HG03095 (cell line): Measurements from ENCODE around the gene NMT2.
A peak's percentile ranks its signal among the peaks of the same experiment; 100 is the strongest.

Source experiments
- ATAC-seq: cut with Tn5 transposase; IDR thresholded peaks from one replicate; pipeline ENCODE4 v1.9.1; 2021; ENCODE audit warnings: moderate library complexity; ENCODE audit not compliant: unreplicated experiment

The NMT2 gene

DNA sequence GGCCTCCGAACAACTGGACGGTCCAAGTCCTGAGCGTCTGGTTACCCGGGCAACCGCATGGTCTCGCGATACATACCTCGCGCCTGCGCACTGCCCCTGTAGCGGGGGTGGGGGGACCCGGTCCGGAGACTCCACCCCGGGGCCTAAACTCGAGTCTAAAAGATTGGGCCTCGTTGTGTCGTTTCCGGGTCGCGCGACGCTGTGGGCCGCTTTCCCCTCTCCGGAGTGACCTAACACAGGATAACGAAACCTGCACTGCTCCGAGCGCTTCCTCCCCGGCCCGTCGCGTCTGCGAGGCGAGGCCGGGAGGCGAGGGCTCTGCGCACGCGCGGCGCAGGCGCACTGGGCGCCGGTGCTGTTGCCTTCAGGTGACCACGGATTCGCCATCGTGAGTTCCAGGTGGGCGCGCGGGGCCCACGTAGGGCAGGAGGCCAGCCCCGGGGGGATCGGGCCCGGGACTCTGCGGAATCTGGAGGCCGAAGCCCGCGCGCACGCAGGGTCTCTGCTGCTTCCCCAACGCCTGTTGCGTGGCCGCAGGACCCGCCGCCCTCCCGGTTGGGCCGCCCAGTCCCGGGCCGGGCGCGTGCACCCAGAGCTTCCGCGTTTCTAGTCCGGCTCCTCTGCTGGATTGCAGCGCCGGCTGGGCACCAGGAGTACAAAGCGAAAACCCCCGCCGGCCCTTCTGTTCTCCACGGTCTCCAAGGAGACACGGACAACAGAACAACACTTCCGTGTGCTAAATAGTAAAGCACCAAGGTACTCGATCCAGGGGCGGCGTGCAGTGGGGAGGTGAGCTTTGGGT is 71.3 kb downstream of the NMT2 start, which contains the start of gene RPP38:
Gene RPP38, plus strand, starts transcription at position 345 of the 802 bp plus-strand sequence. CDS start 5,960 bp downstream, outside the sequence.
- ATAC-seq, result peak; percentile 86

DNA sequence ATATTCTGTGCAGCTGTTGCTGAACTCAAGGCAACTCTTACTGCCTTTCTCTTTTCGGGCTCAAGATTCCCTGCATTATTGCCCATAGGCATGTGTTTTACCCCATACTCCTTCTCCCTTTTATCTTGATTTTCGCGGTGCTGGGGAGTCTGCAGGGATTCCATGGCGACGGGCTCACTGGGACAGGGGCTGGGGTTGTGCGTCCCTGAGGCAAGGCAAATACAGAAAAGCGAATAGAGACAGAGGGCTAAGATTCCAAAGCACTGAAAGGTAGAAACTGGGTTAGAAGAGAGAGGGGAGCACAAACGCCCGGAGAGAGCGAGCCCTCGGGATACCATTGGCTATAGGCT is 71.9 kb downstream of the NMT2 start:
- peak; percentile 8 for ATAC-seq

DNA sequence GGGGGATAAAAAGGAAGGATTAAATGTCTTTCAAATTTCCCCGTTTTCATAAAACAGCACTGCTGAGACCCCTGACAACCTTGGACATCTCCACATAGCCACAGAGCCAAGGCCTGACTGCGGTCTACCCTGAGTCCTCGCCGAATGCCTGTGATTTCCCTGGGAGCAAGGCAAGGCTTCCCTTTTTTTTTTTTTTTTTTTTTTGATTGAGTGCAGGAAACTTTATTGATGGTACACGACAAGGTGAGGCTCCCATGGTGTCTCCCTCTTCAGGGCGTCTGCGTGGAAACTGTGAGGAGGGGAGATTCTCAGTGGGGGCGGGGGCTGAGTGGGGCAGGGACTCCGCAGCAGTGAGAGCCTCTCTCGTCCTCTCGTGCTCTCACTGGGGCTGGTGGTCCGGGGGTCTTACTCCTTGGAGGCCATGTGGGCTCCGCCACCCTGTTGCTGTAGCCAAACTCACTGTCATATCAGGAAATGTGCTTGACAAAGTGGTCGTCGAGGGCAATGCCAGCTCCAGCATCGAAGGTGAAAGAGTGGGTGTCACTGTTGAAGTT is 75.6 kb downstream of the NMT2 start:
- no peak for ATAC-seq

DNA sequence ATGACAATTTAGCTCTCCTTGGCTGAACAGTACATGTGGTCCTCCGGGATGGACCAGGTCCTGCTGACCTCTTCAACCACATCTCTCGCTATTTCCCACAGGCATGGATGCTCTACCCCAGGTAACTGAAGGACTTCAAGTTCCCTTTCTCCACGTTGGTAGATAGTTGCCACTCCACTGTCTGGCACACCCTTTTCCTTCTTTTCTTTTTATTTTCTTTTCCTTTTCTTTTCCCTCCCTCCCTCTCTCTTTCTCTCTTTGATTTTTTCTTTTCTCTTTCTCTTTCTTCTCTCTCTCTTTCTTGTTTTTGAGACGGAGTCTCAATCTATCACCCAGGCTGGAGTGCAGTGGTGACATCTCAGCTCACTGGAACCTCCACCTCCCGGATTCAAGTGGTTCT is 77.1 kb downstream of the NMT2 start:
- ATAC-seq, result no peak

DNA sequence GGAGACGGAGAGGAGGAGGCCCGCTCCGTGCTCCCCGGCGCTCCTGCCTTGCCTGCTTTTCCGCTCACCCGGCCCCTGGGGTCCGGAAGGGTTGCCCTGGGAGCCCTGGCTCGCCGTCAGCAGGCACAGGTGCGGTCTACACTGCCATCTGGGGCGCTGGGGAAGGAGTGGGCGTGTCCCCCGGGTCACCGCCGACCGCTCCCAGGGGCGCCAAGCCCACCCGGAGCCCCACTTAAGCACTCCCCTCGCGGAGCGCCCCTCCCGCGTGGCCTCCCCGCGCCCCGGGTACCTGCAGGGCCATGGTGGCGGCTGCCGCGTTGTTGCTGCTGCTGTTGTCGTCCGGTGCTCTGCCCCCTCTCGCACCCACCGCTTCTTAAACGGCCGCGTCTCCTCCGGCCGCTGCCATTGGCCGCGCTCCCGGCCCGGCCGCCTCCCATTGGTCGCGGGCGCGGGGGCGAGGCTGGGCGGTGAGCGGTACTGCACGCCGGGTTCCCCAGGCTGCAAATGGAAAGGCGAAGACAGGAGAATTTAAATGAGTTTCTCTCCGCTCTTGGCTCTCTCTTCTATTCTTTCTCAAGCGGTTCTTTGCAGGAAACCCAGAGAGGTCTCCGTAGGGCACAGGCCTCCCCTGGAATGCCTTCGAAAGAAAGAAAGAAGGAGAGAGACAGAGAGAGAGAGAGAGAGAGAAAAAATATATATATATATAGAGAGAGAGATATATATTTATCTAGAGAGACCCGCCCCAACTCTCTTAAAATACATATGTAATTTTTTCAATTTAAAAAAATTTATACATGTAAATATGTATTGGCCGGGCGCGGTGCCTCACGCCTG is 79.8 kb downstream of the NMT2 start, which contains the start of gene ACBD7:
Gene ACBD7, minus strand, starts transcription at position 349 of the 834 bp plus-strand sequence. Its CDS starts 48 bp downstream, at position 301.
- peak; percentile 99 for ATAC-seq

DNA sequence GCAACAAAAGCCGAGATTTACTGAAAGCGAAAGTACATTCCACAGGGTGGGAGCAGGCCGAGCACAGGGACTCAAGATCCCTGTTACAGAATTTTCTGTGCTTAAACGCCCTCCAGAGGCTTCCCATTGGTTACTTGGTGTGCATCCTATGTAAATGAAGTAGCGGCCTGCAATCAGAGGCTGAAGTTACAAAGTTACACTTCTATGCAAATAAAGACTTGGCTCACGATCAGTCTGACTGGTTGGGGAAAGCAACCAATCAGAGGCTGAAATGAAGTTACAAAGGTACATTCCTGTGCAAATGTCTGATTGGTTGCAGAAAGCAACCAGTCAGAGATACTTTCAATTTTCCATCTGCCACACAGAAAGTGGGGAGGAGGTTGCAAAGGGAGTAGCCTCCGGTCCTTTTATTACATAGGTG is 84.0 kb downstream of the NMT2 start:
- ATAC-seq, result no peak

DNA sequence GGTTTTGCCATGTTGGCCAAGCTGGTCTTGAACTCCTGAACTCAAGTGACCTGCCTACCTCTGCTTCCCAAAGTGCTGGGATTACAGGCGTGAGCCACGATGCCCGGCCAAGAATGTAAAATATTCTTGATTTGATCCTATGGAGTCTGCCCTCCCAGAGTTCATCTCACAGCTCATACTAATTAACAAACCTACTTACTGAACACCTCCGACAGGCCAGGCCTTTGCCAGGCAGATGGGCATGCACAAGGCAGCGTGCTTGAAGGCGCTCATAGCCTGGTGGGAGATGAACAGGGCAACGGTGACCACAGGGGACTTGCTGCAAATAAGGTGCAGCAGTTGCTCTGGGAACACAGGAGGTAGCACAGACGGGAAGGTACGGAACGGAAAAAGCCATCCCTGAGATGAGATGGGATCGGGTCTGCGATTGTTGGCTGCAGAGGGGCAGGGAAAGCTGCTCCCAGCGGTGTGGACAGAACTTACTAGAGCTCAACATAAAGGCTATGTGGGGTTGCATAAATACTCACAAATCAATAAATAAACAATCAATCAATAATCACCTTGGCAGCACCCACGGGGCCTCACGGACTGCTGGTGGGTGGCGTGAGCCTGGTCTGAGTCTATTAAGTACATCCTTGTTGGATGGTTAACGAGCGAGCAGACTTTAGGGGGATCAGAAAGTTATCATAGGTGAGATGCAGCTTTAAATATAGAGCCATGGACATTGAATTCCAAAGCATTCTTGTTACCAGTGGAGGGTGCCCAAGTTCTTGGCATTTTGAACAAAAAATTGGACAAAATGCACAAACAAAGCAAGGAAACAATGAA is 84.6 kb downstream of the NMT2 start:
- ATAC-seq, result no peak

DNA sequence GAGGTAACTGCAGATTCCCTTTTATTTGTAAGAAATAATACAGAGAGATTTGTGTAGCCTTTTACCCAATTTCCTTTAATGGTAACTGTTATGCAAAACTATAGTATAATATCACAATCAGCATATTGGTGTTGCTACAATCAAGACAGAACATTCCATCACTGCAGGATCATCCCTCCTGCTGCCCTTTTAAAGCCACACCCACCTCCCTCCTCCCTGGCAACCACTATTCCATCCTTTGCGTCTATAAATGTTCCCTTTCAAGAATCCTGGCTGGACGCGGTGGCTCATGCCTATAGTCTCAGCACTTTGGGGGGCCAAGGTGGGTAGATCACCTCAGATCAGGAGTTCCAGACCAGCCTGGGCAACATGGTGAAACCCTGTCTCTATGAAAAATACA is 93.1 kb downstream of the NMT2 start:
- no peak for ATAC-seq

DNA sequence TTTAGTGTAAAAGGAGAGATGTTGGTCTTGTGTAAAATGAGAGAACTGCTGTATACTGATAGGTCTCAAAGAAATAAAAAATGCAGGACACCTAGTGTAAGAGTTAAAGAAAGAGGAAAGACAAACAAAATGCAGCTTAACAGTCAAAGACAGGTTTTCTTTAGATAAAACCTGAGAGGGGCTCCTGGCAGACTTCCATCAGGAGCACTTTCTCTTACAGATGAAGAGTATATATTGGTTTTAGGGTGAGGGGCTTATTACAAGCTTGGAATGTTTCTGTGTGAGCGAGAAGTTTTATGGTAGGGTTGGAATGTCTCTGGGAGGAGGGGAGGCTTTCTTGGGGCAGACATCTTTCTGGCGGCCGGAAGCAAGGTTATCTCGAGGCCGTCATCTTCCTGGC is 96.1 kb downstream of the NMT2 start:
- no peak for ATAC-seq

DNA sequence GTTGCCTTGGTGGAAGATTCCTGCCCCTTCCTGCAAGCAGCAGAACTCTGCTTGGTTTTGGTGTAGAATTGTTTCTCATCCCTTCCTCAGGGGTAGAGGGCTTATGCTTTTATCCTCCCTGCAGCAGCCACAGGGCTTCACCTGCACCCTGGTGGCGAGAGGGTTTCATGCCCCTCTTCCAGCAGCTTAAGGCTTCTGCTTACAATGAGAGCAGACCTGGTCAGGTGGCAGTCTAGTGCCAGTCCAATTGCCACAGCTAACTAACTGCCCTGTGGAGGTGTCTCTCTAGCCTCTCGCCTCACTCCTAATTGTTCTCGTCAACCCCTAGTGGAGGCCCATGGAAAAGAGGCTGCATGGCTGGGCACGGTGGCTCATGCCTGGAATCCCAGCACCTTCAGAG is 99.3 kb downstream of the NMT2 start:
- ATAC-seq, result no peak

DNA sequence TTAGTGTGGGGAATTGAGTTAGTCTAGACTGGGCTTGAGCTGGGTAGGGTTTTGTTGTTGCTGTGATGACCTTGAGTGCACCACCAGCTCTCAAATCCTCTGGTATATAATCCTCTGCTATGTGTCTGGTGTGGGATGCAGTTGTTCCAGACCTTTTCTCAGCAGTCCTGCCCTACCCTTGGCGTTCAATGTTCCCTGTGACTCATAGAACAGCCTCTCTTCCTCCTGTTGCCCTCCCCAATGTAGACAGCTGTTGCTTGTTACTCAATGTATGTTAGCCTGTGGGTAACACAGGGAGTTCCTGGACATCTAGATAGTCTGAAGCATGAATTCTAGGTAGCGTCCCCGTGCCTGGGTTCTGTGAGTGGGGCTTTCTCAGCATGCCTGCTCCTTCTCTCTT is 99.7 kb downstream of the NMT2 start:
- no peak for ATAC-seq

DNA sequence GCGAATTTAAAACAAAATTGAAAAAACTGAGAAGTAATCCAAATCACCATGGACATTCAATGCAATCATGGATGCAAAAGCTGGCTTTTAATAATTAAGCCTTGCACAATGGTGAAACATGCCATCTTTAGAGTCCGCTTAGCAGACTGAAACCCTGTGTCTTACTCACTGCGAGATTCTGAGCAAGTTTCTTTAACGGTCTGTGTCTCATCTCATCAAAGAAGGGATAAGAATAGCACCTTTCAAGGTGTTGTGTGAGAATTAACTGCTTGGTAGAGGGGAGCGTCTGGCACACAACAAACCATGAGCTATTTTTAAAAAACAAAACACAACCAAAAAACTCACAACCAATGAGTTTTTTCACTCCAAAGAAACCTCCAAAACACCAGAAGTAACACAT is 101.3 kb downstream of the NMT2 start:
- no peak for ATAC-seq

DNA sequence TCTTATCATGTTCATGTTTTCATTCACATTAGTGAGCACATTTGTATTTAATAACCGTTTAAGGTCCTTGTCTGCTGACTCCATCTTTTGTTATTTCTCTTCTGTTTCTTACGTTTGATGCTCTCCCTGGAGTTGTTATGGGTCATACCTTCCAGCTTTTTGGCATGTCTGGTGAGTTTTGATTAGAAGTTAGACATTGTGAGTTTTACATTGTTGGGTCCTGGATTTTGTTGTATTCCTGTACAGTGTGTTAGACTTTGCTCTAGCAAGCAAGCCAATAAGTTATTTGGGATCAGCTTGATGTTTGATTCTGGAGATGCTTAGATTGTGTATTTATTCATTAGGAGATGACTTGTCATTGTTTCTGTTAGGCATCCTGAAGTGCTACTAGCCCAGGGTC is 107.9 kb downstream of the NMT2 start:
- no peak for ATAC-seq

DNA sequence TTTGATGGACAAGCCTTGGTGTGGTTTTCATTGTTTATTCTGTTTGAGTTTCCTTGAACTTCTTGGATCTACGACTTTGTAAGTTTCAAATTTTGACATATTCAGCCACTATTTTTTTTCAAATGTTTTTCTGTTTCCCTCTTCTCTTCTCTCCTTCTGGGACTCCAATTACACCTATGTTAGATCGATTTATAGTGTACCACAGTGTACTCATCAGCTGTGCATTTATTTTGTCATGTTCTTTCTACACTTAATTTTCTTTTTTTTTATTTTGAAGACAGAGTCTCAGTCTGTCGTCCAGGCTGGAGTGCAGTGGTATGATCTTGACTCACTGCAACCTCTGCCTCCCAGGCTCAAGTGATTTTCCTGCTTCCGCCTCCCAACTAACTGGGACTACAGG is 108.6 kb downstream of the NMT2 start:
- no peak for ATAC-seq

DNA sequence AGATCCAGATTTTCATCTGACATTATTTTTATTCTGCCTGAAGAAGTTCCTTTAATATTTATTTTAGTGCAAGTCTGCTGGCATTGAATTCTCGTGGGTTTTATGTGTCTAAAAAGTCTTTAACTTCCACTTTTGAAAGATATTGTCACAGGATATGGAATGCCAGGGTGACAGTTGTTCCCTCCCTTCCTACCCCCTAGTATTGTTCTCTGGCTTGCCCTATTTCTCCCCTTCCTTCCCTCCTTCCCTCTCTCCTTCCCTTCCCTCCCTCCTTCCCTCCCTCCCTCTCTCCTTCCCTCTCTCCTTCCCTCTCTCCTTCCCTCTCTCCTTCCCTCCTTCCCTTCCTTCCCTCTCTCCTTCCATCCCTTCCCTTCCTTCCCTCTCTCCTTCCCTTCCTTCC is 109.8 kb downstream of the NMT2 start:
- no peak for ATAC-seq
